ENCODE results near the gene NEMP1.

Gene NEMP1

DNA sequence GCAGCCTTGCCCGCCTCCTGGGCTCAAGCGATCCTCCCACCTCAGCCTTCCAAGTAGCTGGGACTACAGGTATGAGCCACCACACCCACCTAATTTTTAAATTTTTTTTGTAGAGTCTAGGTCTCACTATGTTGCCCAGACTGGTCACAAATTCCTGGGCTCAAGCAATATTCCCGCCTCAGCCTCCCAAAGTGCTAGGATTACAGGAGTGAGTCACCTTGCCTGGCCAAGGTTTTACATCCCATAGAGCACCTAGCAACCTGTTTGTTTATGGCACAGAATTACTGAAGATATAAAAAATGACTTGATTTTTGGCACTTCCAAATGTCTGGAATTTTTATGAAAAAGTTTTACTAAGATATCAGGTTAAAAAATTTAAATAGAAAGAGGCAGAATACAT lies 45.2 kb downstream of the NEMP1 start:
- DNase-seq (ENCODE audit: extremely low read depth, insufficient read length), result no peak
- Histone ChIP-seq H3K27me3 (replicated peaks; ENCODE audit: control insufficient read depth, insufficient read depth, low read length) (no peaks in the 10 kb centered on the region), H3K4me3 (replicated peaks; ENCODE audit: low read depth, low read length) (no peak overlapping the region), H3K36me3 (ENCODE audit: control insufficient read depth, insufficient read depth, low read length) (no peaks in the 10 kb centered on the region)
- TF ChIP-seq, protein P1, sequence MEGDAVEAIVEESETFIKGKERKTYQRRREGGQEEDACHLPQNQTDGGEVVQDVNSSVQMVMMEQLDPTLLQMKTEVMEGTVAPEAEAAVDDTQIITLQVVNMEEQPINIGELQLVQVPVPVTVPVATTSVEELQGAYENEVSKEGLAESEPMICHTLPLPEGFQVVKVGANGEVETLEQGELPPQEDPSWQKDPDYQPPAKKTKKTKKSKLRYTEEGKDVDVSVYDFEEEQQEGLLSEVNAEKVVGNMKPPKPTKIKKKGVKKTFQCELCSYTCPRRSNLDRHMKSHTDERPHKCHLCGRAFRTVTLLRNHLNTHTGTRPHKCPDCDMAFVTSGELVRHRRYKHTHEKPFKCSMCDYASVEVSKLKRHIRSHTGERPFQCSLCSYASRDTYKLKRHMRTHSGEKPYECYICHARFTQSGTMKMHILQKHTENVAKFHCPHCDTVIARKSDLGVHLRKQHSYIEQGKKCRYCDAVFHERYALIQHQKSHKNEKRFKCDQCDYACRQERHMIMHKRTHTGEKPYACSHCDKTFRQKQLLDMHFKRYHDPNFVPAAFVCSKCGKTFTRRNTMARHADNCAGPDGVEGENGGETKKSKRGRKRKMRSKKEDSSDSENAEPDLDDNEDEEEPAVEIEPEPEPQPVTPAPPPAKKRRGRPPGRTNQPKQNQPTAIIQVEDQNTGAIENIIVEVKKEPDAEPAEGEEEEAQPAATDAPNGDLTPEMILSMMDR (IDR thresholded peaks at IDR 0.05; ENCODE audit: insufficient read depth, low read length, poor library complexity, severe bottlenecking), result no peak

DNA sequence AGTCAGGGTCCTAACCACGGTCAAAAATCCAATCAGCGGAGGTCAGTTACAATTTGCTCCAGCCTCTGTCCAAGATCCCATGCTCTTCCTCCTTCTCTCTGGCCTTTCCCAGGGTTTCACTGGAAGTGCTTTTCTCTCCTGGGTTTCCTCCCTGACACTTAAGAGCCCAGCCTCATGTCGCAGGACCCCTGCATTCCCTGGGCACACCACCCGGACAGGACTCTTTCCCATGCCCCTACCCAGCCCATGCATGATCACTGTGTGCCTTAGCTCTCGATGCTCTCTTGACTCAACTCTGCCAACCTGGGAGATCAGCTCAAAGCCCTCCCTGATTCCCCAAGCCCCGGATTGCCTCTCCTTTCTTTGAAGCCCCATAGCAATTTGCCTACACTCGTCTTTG lies 46.8 kb downstream of the NEMP1 start:
- no peaks in the 10 kb centered on the region for H3K36me3 ChIP-seq (ENCODE audit: control insufficient read depth, insufficient read depth, low read length)
- H3K27me3 ChIP-seq (replicated peaks; ENCODE audit: control insufficient read depth, insufficient read depth, low read length), result no peaks in the 10 kb centered on the region

DNA sequence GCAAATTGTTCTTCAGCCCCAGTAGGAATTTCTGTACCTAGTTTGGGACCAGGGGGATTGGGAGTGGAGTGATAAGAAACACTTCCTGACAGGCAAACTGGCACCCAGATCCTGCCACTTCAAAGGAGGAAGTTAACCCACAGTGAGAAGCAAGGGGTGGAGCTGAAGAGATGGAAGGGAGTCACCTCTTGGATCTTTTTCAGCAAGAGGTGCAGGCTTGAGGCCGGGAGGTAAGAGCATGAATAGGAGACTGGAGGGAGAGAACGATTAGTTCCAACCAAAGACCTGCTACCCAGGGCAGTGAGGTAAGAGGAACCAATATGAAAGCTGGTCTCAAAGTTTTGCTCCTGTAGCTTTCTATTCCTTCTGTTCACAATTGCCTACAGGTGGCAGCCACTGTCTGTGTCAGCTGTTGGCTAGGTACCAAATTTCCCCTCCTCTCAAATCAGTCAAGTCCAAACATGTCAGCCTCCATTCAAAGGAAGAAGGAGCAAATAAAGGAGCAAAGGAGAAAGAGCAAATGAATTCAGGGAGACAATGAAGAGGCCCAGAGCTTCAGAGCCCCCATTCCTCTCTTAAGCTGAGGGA lies 47.4 kb downstream of the NEMP1 start:
- DNase-seq (ENCODE audit: extremely low read depth, insufficient read length), result no peak
- TF ChIP-seq, protein P1 (IDR thresholded peaks at IDR 0.05; ENCODE audit: insufficient read depth, low read length, poor library complexity, severe bottlenecking), result peak; percentile 43
- H3K4me3 ChIP-seq (replicated peaks; ENCODE audit: low read depth, low read length), result no peak overlapping the region
- no peaks in the 10 kb centered on the region for H3K36me3 ChIP-seq (ENCODE audit: control insufficient read depth, insufficient read depth, low read length)
- no peaks in the 10 kb centered on the region for H3K27me3 ChIP-seq (replicated peaks; ENCODE audit: control insufficient read depth, insufficient read depth, low read length)

More for the DNA sequence above, 46.8 kb downstream of the NEMP1 start:
- no peak for DNase-seq (ENCODE audit: extremely low read depth, insufficient read length)
- no peak overlapping the region for H3K4me3 ChIP-seq (replicated peaks; ENCODE audit: low read depth, low read length)
- TF ChIP-seq, protein P1 (IDR thresholded peaks at IDR 0.05; ENCODE audit: insufficient read depth, low read length, poor library complexity, severe bottlenecking), result no peak

DNA sequence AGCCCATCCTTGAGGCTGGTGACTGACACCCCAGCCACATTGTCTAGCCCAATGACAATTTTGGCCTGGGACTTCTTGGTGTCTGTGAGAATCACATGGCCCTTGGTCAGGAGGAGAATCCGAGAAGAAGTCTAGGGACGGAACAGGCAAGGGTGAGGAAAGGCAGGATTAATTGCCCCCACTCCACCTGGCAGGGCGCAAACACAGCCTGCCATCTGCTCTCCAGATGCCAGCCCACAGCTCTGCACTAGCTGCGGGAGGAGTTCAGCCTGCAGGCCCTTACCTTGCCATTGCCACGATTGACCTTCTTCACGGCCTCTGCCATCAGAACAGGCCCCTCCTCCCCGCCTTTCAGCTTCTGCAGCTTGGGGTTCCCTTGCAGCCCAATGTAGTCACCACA lies 49.1 kb downstream of the NEMP1 start:
- no peaks in the 10 kb centered on the region for H3K36me3 ChIP-seq (ENCODE audit: control insufficient read depth, insufficient read depth, low read length)
- TF ChIP-seq, protein P1 (IDR thresholded peaks at IDR 0.05; ENCODE audit: insufficient read depth, low read length, poor library complexity, severe bottlenecking), result no peak
- no peaks in the 10 kb centered on the region for H3K27me3 ChIP-seq (replicated peaks; ENCODE audit: control insufficient read depth, insufficient read depth, low read length)
- no peak overlapping the region for H3K4me3 ChIP-seq (replicated peaks; ENCODE audit: low read depth, low read length)
- DNase-seq (ENCODE audit: extremely low read depth, insufficient read length), result no peak

DNA sequence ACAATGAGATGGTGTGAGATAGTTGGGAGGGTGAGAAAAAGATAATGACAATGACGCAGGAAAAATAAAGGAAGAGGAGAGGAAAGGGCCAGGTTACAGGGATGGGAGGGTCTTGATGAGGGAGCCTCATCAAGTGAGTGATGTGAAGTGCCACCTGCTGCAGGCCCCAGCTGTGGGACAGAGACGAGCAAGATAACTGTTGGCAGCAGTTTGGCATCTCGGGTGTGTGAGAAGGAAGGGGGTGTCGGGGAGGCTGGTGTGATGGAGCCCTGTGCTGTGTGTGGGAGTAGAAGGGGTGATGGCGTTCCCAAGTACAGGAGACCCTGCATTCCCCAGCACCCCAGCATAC lies 50.8 kb downstream of the NEMP1 start:
- DNase-seq (ENCODE audit: extremely low read depth, insufficient read length), result no peak
- Histone ChIP-seq H3K27me3 (replicated peaks; ENCODE audit: control insufficient read depth, insufficient read depth, low read length) (no peaks in the 10 kb centered on the region), H3K36me3 (ENCODE audit: control insufficient read depth, insufficient read depth, low read length) (no peaks in the 10 kb centered on the region), H3K4me3 (replicated peaks; ENCODE audit: low read depth, low read length) (no peak overlapping the region)
- TF ChIP-seq, protein P1 (IDR thresholded peaks at IDR 0.05; ENCODE audit: insufficient read depth, low read length, poor library complexity, severe bottlenecking), result no peak
